ENCODE data around the gene FAAP20.

Gene FAAP20

GRCh38 chr1:2200308-2200943, 5.9 kb upstream of the FAAP20 start:
- Mint-ChIP-seq H3K27ac (no peak overlapping the region), H3K27me3 (ENCODE audit: low read depth) (no peaks in the 10 kb centered on the region), H3K4me1 (peaks cover 18% of the 10 kb centered on the region), H3K9me3 (no peaks in the 10 kb centered on the region), H3K36me3 (ENCODE audit: low read depth) (no peaks in the 10 kb centered on the region), H3K4me3 (no peak overlapping the region)
- TF ChIP-seq, protein P1, sequence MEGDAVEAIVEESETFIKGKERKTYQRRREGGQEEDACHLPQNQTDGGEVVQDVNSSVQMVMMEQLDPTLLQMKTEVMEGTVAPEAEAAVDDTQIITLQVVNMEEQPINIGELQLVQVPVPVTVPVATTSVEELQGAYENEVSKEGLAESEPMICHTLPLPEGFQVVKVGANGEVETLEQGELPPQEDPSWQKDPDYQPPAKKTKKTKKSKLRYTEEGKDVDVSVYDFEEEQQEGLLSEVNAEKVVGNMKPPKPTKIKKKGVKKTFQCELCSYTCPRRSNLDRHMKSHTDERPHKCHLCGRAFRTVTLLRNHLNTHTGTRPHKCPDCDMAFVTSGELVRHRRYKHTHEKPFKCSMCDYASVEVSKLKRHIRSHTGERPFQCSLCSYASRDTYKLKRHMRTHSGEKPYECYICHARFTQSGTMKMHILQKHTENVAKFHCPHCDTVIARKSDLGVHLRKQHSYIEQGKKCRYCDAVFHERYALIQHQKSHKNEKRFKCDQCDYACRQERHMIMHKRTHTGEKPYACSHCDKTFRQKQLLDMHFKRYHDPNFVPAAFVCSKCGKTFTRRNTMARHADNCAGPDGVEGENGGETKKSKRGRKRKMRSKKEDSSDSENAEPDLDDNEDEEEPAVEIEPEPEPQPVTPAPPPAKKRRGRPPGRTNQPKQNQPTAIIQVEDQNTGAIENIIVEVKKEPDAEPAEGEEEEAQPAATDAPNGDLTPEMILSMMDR (IDR thresholded peaks at IDR 0.05; ENCODE audit: unreplicated experiment in 3 of 3) = no peak

- H3K9me3 Mint-ChIP-seq = no peaks in the 10 kb centered on the region
- peaks cover 16% of the 10 kb centered on the region for H3K4me1 Mint-ChIP-seq
- TF ChIP-seq, protein P1 (IDR thresholded peaks at IDR 0.05; ENCODE audit: unreplicated experiment in 3 of 3) = no peak
- no peaks in the 10 kb centered on the region for H3K27me3 Mint-ChIP-seq (ENCODE audit: low read depth)
- H3K36me3 Mint-ChIP-seq (ENCODE audit: low read depth) = no peaks in the 10 kb centered on the region
- H3K4me3 Mint-ChIP-seq = peak overlapping the region; percentile 85 to 88 (median 88)
- H3K27ac Mint-ChIP-seq = peak overlapping the region; percentile 66 to 94 (median 93)
Observed at GRCh38 chr1:2199042-2199810, 4.7 kb upstream of the FAAP20 start.

DNA sequence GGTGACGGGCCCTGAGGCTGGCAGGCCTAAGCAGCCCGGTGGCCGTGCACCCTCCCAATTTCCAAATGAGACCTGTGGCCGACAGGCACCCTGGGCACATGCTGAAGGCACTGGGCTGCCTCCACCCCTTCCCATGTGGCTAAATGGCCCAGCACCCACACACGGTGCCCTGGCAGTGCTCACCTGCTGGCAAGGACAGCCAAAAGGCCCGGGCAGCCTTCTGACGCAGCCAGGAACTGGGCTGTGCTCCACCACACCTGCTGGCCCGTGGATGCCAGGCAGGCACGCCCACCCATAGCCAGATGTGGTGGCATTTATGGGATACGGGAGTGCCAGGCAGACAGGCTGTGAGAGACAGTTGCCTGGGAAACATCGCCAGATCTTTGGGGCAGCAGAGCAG, 4.0 kb upstream of the FAAP20 start:
- Mint-ChIP-seq H3K4me1 (peaks cover 13% of the 10 kb centered on the region), H3K27me3 (ENCODE audit: low read depth) (no peaks in the 10 kb centered on the region), H3K4me3 (no peak overlapping the region), H3K9me3 (no peaks in the 10 kb centered on the region), H3K36me3 (ENCODE audit: low read depth) (no peaks in the 10 kb centered on the region), H3K27ac (no peak overlapping the region)
- TF ChIP-seq, protein P1 (IDR thresholded peaks at IDR 0.05; ENCODE audit: unreplicated experiment in 3 of 3) = no peak

- Mint-ChIP-seq H3K27ac (peak overlapping the region; percentile 46 to 76 (median 75)), H3K9me3 (no peaks in the 10 kb centered on the region), H3K4me3 (peak overlapping the region in 1 of 3 experiments; percentile 62), H3K4me1 (peaks cover 16% of the 10 kb centered on the region), H3K36me3 (ENCODE audit: low read depth) (no peaks in the 10 kb centered on the region), H3K27me3 (ENCODE audit: low read depth) (no peaks in the 10 kb centered on the region)
- TF ChIP-seq, protein P1 (IDR thresholded peaks at IDR 0.05; ENCODE audit: unreplicated experiment in 3 of 3) = no peak
Observed at GRCh38 chr1:2197707-2198165, 3.2 kb upstream of the FAAP20 start.

- H3K27ac Mint-ChIP-seq = no peak overlapping the region
Observed at GRCh38 chr1:2196901-2197638, 2.5 kb upstream of the FAAP20 start.

More at GRCh38 chr1:2196901-2197638, 2.5 kb upstream of the FAAP20 start:
- peaks cover 17% of the 10 kb centered on the region for H3K4me1 Mint-ChIP-seq
- TF ChIP-seq, protein P1 (IDR thresholded peaks at IDR 0.05; ENCODE audit: unreplicated experiment in 3 of 3) = no peak
- H3K9me3 Mint-ChIP-seq = no peaks in the 10 kb centered on the region
- no peaks in the 10 kb centered on the region for H3K36me3 Mint-ChIP-seq (ENCODE audit: low read depth)
- no peaks in the 10 kb centered on the region for H3K27me3 Mint-ChIP-seq (ENCODE audit: low read depth)
- H3K4me3 Mint-ChIP-seq = peak overlapping the region in 1 of 3 experiments; percentile 44

Data from nephron (organoid).